HAP-1 (cell line): ENCODE results near the gene NFIA.

Experiments
- DNase-seq, 2 experiments: peaks; one replicate each; pipeline ENCODE4 v3.0.0-alpha.2; 2016 to 2020; ENCODE audit warnings: low spot score in 2 of 2
- H3K27me3 ChIP-seq: fragments of 250-450 bp; sonication (Bioruptor Pico); 2 replicates; pipeline ENCODE4 v1.5.1; 2020; ENCODE audit warnings: low read depth, mild to moderate bottlenecking, moderate library complexity
- H3K36me3 ChIP-seq: fragments of 250-450 bp; sonication (Bioruptor Pico); replicated peaks from 2 replicates; pipeline ENCODE4 v1.5.1; 2020; ENCODE audit warnings: mild to moderate bottlenecking
- H3K4me1 ChIP-seq: fragments of 250-450 bp; sonication (Bioruptor Pico); 2 replicates; pipeline ENCODE4 v1.5.1; 2020; ENCODE audit warnings: mild to moderate bottlenecking
- H3K4me3 ChIP-seq: fragments of 250-450 bp; sonication (Bioruptor Pico); 2 replicates; pipeline ENCODE4 v1.5.1; 2020; ENCODE audit warnings: mild to moderate bottlenecking, moderate library complexity
- H3K9me3 ChIP-seq: fragments of 250-450 bp; sonication (Bioruptor Pico); 2 replicates; pipeline ENCODE4 v1.5.1; 2020; ENCODE audit warnings: mild to moderate bottlenecking, moderate library complexity
- in situ Hi-C: fragments of 300-500 bp; cut with MboI; formaldehyde crosslinking; loops from 3 replicates; pipeline ENCODE4 v1.14.3; 2020; ENCODE audit warnings: low sequenced_read_pairs, inconsistent platforms, mixed read lengths

NFIA gene

GRCh38 chr1:61158591-61158990 lies 76.2 kb downstream of the NFIA start:
- no peaks in the 10 kb centered on the region for H3K36me3 ChIP-seq
- no peaks in the 10 kb centered on the region for H3K9me3 ChIP-seq
- H3K4me3 ChIP-seq = no peak overlapping the region
- no peak for DNase-seq
- in situ Hi-C loops = no loop called here
- H3K4me1 ChIP-seq = peaks cover 20% of the 10 kb centered on the region
- no peaks in the 10 kb centered on the region for H3K27me3 ChIP-seq

DNA sequence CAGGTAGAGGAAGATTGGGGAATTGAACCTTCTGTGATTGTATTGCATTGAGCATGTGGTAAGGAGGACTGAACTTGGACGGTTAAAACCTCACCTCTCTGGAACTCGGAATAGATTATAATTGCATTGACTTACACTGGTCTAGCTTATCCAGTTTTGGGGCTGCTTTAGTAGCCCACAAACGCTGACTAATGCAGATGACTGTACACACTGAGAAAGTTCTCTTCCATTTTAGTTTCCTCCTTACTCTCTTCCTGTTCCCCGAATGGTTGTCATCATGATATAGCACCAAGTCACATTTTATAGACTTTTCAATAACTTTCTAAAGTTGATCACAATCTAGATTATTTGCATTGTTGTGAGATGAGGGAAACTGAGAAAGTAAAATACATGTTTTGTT lies 78.2 kb downstream of the NFIA start:
- H3K4me1 ChIP-seq = peaks cover 17% of the 10 kb centered on the region
- H3K27me3 ChIP-seq = no peaks in the 10 kb centered on the region
- DNase-seq = no peak
- in situ Hi-C loops = no loop called here
- no peaks in the 10 kb centered on the region for H3K9me3 ChIP-seq
- H3K4me3 ChIP-seq = no peak overlapping the region
- no peaks in the 10 kb centered on the region for H3K36me3 ChIP-seq

DNA sequence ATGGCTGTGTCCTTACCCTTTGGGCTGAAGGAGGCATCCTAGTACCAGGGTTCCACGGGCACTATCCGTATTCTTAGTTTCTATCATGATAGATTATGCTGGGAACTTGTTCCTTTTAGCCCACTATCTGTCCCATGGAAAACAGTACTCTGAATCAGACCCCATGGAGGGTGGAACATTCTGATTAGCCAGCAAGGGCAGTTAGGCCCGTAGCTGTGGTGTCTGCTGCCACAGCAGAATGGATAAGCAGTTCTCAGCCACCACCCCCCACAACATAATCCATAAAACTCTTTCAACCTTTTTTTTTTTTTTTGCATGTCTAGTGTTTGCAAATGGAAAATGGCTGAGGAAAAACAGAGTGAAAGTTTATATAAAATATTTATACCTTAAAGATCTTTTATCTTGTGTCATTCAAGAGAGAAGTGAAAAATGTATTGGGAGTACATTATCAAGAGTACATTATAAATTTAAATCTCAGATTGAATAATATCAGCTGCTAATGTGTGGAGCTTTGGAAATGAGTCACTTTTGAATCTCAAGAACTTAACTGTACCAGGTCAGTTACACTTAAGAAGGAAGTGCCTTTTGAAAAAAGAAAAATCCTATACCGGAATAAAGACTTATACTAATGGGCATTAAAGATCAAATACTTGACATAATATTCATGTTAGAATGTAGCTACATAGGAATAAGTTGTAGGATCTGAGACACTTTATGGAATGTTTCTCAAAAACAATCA lies 80.3 kb downstream of the NFIA start:
- no peak for DNase-seq
- Histone ChIP-seq H3K27me3 (no peaks in the 10 kb centered on the region), H3K9me3 (no peaks in the 10 kb centered on the region)

DNA sequence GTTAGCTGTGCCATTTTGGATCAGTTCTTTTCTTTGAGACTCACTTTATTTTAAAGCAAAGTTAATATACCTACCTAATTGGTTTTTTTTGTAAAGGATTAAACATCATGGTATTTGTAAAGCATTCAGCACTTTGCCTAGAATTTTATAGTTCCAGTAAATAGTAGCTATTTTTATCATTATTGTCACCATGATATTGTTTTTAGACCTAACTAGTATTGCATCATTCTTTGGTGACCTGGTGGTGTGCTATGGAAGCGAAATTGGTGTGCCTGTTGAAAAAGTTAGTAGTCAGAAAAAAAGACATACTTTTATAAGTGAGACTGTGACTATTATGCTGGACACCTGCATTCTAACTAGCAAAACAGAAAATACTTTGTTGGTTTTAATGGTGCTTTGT lies 81.0 kb downstream of the NFIA start:
- in situ Hi-C loops = no loop called here
- H3K27me3 ChIP-seq = no peaks in the 10 kb centered on the region
- H3K4me1 ChIP-seq = no peaks in the 10 kb centered on the region; the same call in 1 of the 2 replicates
- no peaks in the 10 kb centered on the region for H3K9me3 ChIP-seq
- no peak for DNase-seq
- no peak overlapping the region for H3K4me3 ChIP-seq
- H3K36me3 ChIP-seq = no peaks in the 10 kb centered on the region

More for the DNA sequence above, 80.3 kb downstream of the NFIA start:
- no peak overlapping the region for H3K4me3 ChIP-seq
- peaks cover 3% of the 10 kb centered on the region for H3K4me1 ChIP-seq
- no peaks in the 10 kb centered on the region for H3K36me3 ChIP-seq
- in situ Hi-C loops = no loop called here

- no peaks in the 10 kb centered on the region for H3K9me3 ChIP-seq
- in situ Hi-C loops = no loop called here
- H3K27me3 ChIP-seq = no peaks in the 10 kb centered on the region
- H3K36me3 ChIP-seq = no peaks in the 10 kb centered on the region
- no peak for DNase-seq
- H3K4me1 ChIP-seq = no peaks in the 10 kb centered on the region; the same call in 1 of the 2 replicates
- H3K4me3 ChIP-seq = no peak overlapping the region
Measured at GRCh38 chr1:61165402-61165801, 83.0 kb downstream of the NFIA start.

GRCh38 chr1:61167309-61167708 lies 84.9 kb downstream of the NFIA start:
- Histone ChIP-seq H3K36me3 (no peaks in the 10 kb centered on the region), H3K27me3 (no peaks in the 10 kb centered on the region), H3K4me3 (no peak overlapping the region), H3K4me1 (no peaks in the 10 kb centered on the region; the same call in 1 of the 2 replicates), H3K9me3 (no peaks in the 10 kb centered on the region)
- no peak for DNase-seq
- in situ Hi-C loops = no loop called here

- DNase-seq = no peak
- Histone ChIP-seq H3K9me3 (no peaks in the 10 kb centered on the region), H3K36me3 (no peaks in the 10 kb centered on the region), H3K4me3 (no peak overlapping the region), H3K27me3 (no peaks in the 10 kb centered on the region), H3K4me1 (no peaks in the 10 kb centered on the region)
- in situ Hi-C loops = no loop called here
Measured at GRCh38 chr1:61169045-61169444, 86.7 kb downstream of the NFIA start.

GRCh38 chr1:61169634-61170033 lies 87.3 kb downstream of the NFIA start:
- Histone ChIP-seq H3K4me3 (no peak overlapping the region), H3K36me3 (no peaks in the 10 kb centered on the region), H3K27me3 (no peaks in the 10 kb centered on the region), H3K4me1 (no peaks in the 10 kb centered on the region), H3K9me3 (no peaks in the 10 kb centered on the region)
- no peak for DNase-seq
- in situ Hi-C loops = no loop called here

- no peaks in the 10 kb centered on the region for H3K36me3 ChIP-seq
- no peak for DNase-seq
- H3K4me3 ChIP-seq = no peak overlapping the region
- in situ Hi-C loops = no loop called here
- H3K4me1 ChIP-seq = no peaks in the 10 kb centered on the region; the same call in 1 of the 2 replicates
- no peaks in the 10 kb centered on the region for H3K27me3 ChIP-seq
- H3K9me3 ChIP-seq = no peaks in the 10 kb centered on the region
Measured at GRCh38 chr1:61170328-61171238, 88.2 kb downstream of the NFIA start.

GRCh38 chr1:61171346-61171745 lies 89.0 kb downstream of the NFIA start:
- H3K4me1 ChIP-seq = no peaks in the 10 kb centered on the region; the same call in 1 of the 2 replicates
- no peak for DNase-seq
- H3K36me3 ChIP-seq = no peaks in the 10 kb centered on the region
- H3K27me3 ChIP-seq = no peaks in the 10 kb centered on the region
- no peaks in the 10 kb centered on the region for H3K9me3 ChIP-seq
- in situ Hi-C loops = no loop called here
- H3K4me3 ChIP-seq = no peak overlapping the region

DNA sequence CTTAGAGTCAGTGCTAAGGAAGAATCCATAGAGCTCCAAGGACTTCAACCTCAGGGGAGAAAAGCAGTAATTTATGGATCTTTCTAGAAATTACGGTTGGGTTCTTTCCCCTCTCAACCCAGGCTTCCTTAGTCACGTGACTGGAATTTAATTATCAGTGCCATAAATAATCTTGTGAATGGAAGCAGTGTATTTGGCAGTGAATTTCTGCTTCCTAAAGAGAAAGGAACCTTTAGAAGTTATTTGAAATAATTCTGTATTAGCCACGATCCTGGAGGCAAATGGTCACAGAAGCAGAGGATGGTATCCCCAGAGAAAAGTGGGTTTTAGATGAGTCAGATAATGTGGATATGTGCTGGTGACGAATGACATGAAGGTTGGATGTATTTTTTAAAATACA lies 89.6 kb downstream of the NFIA start:
- H3K4me1 ChIP-seq = no peaks in the 10 kb centered on the region; the same call in 1 of the 2 replicates
- no peak for DNase-seq
- H3K27me3 ChIP-seq = no peaks in the 10 kb centered on the region
- no peaks in the 10 kb centered on the region for H3K36me3 ChIP-seq
- no peaks in the 10 kb centered on the region for H3K9me3 ChIP-seq
- in situ Hi-C loops = no loop called here
- no peak overlapping the region for H3K4me3 ChIP-seq

DNA sequence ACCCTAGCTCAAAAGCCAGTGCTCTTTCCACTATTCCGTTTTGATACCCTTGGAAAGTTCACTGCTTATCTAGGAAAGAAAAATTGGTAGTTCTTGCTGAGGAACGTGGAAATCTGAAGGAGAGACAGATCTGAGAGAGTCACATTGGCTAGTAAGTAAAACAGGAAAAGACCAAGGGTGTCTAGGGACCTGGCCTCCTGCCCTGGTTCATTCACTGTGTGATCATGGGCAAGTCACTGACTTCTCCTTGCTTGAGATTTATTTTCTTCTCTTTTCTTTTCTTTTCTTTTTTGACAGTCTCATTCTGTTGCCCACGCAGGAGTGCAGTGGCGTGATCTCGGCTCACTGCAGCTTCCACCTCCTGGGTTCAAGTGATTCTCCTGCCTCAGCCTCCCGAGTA lies 90.8 kb downstream of the NFIA start:
- in situ Hi-C loops = no loop called here
- H3K36me3 ChIP-seq = no peaks in the 10 kb centered on the region
- H3K9me3 ChIP-seq = no peaks in the 10 kb centered on the region
- H3K27me3 ChIP-seq = no peaks in the 10 kb centered on the region
- no peak for DNase-seq
- H3K4me3 ChIP-seq = no peak overlapping the region
- peaks cover 7% of the 10 kb centered on the region; the same call in 1 of the 2 replicates for H3K4me1 ChIP-seq

DNA sequence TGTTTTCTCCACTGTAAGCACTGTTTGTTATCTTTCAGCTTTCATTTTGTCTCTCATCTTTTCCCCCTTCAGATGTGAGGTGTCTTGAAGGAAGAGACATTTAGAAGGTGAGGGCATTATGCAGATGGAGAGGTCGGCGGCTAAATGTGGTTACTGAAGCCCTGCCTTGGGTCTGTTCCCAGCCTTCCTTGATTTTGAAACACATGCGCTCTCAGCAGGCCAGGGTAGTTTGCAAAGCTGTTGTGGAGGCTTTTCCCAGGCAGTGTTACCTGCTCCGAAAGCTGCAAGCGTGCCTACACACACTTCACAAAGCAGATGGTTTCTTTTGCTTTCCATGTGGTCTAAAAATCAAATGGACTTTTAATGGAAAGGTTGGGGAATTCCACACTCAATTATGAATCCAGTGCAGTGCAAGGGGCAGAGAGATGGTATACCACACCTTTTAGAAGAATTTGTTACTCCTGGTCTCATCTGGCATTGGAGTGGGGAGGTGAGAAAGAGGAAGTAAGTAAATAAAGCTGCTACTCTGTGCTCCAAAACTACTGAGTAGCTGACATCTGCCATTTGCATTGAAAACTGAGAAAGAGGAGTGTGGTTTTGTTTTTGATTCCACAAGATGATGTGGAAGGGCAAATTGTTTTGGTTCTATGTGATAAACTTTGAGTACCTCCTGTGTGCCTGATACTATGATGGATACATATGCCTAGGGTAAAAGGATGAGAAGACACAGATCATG lies 91.9 kb downstream of the NFIA start:
- peaks cover 7% of the 10 kb centered on the region; the same call in 1 of the 2 replicates for H3K4me1 ChIP-seq
- DNase-seq = no peak
- H3K27me3 ChIP-seq = no peaks in the 10 kb centered on the region
- H3K36me3 ChIP-seq = no peaks in the 10 kb centered on the region
- no peaks in the 10 kb centered on the region for H3K9me3 ChIP-seq
- no peak overlapping the region for H3K4me3 ChIP-seq
- in situ Hi-C loops = no loop called here
